GM21528 (cell line): ENCODE results near the gene PYGL.
"Not testable (repeated sequence)": the region's sequence is repeated elsewhere in the genome, so short reads cannot be mapped to it uniquely, and the experiment has no call there.

Experiments used
- ATAC-seq: cut with Tn5 transposase; IDR thresholded peaks from one replicate; pipeline ENCODE4 v1.9.1; 2021; ENCODE audit warnings: mild to moderate bottlenecking, moderate library complexity; ENCODE audit not compliant: unreplicated experiment, low FRiP score

Gene PYGL

DNA sequence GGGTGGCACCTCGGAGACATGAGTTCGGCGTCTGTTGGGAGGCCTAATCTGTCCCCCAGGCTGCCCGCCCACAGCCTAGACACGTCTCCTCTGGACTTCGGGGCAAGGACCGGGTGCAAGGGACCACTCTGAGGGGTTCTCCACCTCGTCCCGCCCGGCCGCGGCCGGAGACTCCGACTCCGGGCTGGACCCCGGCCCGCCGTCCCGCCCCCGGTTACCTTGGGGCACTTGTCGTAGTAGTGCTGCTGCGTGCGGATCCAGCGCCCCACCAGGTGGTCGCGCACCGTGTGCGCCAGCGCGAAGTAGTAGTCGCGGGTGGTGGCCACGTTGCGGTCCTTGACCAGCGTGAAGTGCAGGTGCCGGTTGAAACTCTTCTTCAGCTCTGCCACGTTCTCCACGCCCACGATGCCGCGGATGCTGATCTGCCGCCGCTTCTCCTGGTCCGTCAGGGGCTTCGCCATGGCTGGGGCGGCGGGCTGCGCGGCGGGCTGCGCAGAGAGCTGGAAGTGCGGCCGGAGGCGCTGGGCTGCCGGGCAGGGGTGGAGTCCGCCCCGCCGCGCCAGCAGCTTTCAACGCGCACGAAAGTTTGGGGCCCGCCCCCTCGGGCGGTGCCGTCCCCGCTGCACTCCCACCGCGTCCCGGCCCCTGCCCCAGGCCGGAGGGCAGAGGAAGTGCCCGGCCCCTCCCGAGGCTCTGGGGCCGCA, at the start of gene PYGL:
PYGL (minus strand) TSS at position 541 of the 704 bp plus-strand sequence; CDS start at position 461, 80 bp downstream.
- ATAC-seq, result peak; percentile 74

DNA sequence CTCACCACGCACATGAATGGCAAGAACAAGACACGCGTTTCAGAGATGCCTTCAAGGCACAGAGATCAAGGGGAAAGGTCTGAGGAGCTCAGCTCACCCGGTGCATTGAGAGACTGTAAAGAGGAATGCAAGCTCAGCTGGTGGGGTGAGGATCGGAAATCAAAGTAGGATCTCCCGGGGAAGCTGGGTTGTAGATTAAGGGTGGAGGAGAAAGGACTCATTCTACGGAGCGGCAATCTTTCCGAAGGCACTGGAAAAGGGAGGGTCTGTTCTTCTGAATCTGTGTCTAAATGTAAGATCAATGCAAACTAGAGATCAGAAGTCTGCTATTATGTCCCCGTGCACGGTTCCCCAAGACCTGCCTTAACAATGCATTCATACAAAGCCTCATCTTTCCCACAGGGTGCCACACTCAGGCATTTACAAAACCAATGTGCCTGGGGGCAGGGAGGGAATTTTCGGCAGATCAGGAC, 41.6 kb upstream of the PYGL start:
- ATAC-seq, result no peak

DNA sequence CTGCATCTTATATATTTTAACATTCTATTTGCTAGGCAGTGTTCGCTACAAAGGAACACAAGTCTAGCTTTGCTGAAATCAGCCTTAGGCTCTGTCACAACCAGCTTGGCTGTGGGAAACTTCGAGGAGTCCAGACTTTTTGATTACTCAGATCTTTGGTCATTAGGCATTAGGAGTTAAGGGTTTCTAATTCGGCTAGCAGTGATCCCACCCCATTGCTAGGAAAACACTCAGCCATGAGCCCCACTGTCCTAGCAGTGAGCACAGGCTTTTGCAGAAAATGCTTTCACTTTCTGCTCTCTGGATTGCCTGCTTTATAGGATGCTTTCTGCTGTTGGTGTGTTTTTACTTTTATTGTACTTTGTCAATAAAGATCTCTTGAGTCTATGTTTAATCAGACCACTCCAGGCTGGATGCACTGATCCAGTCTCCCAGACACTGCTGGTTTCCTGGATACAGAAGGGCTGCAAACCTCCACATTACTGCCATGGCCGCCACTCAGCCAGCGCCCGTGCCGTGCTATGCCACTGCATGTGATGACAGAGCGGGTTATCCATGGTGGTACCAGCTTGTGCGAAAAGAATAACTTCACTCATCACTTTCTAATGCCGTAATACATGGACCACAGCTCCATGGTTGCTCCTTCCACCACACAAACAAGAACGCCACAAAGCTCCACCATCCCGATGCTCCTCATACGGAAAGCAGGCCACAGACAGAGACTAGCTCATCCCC, 41.0 kb upstream of the PYGL start:
- no peak for ATAC-seq

DNA sequence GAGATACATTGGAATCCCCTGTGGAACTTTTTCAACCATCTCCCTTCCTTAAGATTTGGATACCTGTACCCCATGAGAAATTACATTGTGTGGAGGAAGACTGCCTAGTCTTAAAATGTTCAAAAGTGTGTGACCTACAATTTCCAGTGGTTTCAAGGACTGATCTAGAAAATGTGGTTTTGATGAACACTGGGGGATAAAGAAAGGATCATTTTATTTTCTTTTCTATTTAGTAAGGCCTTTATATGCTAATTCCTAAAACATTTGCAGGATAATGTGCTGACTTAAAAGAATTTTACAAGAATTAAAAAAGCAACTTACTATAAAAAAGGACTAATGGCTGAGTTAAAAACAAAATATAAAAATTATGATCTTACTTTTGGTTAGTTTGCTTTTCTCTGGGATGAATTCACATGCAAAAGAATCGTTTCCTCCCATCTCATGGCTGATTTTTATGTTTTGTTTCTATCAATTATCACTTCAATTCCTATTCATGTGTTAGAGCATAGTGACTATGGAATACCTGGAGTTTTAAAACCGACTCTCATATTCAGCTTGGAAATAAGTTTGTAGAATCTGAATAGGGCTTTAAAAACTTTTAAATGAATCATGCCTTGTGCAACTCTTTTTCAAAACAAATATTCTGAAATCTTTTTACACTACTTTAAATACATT, 39.9 kb upstream of the PYGL start:
- no peak for ATAC-seq

DNA sequence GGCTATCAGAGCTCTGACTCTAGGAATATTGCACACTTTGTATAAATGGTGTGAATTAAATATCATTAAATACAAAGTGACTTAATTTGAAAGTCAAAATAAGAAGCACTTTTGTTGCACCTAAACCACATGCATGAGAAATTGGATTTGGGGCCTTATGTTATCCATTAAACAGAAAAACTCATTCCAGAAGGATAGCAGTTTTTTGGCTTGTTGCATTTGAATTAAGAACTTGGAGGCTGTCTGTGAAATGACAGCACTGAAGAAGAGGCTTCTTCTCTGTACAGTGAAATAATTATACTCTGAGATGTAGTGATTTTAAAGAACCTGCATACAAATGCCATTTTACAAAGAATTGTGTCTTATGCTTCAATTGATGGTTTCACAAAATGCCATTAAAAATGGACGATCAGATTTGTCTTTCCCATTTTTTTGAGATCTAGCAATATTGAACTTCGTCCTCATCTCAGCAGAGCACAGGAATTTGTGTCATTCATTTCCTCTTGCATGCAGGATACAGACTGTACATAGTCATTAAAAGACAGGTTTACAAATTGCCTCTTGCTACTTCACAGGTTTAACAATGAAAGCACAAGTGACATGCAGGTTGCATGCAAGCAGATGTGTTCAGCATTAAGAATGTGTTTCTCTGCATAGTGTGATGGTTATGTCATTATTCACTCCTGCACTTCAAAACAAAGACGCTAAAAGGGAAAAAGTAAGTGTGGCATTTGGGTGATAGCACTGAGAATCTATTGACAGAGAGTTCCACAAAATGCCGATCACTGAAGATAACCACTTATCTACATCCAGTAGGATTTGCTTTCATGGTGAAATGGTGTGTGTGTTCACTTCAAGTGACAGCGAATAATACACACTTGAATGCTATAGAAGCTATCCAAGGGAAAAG, 35.9 kb upstream of the PYGL start:
- no peak for ATAC-seq

DNA sequence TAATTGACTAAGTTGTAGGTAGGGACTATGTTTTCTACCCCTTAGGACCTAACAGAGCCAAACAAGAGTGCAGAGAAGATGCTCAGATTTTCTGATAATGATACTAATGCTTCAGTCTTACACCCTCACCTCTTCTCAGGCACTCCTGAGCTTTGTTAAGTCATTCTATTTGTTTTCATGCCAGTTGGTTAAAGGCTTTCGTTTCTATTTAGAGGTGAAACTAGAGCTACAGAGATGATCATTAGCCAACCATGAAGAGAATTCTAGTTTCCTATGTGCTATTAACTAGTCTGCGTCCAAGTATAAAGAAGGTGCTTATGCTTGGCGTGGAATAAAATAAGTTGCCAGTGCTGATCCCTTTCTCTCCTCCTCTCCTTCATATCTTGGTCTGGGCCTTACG, 34.6 kb upstream of the PYGL start:
- peak; percentile 80 for ATAC-seq

DNA sequence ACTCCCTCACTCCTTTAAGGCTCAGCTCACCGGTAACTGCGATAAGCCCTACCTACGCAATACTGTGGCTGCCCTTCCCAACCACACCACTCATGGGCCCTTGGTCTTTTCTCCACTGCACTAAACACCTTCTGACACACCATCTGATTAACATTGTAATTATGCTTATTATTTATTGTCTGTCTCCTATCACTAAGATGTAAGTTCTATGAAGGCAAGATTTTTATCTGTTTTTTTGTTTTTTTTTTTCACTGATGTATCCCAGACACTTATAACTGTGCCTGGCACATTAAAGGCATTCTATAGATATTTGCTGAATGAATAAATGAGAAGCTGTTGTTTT, 34.2 kb upstream of the PYGL start:
- peak; percentile 10 for ATAC-seq

DNA sequence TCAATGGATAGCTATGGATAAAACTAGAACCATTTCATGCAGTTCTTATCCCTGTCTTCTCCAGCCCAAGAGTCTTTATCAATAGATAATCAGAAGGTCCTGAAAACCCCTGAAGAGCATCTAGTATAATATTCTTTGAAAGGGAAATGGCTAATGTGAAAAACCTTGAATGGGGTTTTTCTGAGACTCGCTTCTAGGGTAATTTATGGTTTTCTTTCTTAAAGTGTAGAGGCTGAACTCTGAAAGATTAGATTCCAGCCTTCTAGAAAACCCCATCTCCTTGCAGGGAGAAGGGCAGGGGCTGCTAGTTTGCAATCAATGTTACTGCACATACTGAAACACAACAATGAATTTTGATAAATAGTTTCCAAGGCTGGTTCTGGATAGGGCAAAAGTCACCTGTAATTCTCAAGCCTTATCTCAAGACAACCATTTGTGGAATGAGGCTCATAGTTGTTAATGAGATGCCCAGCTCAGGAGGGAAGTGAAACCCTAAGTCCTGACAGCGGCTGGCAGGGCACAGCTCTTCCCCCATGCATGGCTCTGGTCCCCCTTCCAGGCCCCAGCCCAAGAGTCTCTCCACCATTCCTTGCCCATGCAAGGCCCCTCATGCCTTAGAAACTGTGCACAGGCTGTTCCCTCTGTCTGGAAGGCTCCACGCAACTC, 33.7 kb upstream of the PYGL start:
- peak; percentile 50 for ATAC-seq

DNA sequence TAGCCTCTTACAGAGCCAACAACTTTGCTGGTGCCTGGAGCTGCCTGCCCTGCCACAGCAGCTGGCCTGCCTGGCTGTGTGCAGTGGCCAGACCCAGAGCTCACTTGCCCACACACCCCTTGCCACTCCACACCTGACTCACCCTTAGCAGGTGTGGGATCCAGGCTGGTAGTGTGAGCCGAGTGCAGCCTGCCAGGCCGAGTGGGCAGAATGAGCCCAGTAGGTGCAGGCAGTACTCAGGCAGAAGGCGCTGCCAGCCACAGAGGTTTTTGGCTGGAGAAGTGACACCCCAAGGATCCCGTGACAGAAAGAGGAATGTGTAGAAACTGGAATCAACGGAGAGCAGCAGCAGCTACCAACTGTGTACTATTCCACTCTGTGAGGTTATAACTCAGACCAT, 29.8 kb upstream of the PYGL start:
- no peak for ATAC-seq

DNA sequence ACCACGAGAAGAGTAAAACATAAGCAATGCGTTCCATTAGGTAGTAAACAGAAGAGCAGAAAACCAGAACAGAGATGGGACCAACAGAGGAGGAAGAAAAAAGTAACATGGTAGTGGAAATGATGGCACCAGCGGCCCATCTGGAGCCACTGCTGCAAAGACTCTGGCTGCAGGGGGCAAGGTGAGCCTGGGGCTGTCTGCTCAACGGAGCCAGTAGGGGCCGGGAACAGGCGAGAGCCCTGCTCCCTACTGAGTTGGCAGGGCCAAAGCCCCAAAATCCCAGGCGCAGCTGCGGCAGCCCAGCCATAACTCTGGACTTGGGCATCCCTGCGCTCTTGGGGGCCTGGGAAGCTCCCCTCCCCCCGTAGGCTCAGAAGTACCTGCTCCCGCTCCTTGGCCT, 28.5 kb upstream of the PYGL start:
- no peak for ATAC-seq

DNA sequence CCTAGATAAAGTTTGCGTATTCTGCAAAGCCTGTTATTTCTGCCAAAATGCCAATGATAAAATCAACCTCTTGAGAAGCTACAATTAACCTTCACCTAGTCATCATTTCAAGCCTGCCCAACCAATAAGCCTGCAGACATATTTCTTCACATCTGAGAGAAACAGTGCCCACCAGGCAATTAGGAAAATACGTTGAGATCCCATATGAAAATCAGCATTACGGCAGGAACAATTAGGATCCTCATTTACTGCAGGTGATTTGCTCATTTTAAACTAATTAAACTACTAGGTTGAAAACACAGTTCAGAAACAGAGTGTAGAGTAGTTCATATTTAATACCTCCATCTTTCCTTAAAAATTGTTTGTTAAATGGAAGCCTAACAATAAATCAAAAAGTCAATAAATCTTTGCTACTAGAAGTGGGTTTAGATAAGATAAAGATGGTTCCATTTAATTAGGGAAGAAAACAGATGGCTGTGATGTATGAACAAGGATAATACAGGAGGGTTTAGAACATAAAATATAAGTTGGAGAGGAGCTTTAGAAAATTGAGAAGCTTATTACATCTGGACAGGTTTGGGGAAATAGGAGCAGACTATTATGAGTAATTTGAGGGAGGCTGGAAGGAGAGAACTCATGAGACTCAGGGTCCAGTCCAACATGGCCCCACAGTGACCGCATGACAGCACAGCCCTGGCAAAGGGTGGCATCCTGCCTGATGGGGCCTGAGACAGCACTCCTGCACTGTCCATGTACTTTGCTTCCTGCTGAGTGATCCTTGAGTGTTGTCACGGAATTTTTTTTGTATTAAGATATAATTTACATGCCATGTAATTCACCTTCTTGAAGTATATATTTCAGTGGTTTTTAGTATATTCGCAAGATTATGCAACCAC, 26.9 kb upstream of the PYGL start:
- no peak for ATAC-seq

DNA sequence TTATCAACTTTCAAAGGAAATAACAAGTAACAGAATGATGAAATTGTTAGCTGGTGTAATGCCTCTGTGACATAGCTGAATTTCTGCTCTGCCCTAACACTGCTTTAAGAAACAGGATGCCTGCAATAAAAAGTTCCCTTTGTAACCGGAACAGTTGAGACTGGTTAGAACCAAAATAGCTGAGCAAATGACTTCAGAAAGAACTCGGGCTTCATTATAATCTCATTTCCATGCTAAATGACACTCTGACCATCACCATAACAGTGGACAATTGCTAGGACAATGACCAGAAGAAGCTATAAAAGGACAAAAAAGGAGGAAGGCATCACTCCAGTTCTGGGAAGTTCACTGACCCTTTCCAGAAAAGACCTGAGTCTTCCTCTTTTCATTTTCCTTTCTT, 23.5 kb upstream of the PYGL start:
- no peak for ATAC-seq

DNA sequence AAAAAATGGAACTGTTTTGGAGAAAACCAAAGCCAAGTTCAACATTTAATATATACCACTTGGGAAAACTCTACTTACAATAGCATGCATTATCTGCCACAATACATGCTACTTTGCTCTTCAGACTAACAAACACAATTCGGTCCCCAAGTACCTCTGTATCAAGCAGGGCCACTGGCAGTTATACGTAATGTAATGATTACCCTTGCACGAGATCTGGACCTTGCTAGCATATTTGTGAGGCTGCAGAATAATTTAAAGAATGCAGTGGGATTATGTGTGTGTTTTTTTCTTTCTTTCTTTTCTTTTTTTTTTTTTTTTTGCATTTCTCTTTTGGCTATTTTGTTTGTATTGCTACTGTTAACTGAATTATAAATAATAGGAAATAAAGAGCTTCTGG, 22.8 kb upstream of the PYGL start:
- ATAC-seq, result no peak

DNA sequence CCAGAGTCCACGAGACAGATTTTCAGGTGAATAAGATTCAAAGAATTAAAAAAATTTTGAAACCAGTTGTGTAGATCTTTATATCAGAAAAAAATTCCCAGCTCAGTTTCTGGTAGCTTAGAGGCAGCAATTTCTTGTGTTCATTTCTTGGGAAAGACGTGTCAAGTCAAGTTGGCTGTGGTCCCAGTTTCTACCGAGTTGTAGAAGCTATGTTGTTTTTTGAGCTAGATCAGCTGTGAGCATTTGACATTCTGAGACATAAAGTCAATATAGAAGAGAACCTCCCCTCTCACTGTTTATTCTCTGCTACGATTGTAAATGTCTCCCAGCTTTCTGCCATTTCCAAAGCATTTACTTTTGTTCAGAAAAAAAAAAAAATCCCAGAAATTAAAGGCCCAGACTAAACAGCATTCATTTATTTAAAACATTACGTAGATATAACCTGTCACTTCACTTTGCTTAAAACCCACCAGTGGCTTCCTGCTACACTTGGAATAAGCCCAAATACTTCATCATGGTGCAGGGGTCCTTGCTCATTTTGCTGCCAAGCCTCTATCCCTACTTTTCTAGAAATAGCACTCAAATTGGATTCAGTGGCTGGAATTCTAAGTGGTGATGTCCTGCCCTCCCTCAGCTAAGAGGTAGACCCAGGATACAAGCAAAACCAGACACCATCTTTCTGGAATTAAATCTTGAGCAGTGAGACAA, 20.6 kb upstream of the PYGL start:
- ATAC-seq, result no peak

DNA sequence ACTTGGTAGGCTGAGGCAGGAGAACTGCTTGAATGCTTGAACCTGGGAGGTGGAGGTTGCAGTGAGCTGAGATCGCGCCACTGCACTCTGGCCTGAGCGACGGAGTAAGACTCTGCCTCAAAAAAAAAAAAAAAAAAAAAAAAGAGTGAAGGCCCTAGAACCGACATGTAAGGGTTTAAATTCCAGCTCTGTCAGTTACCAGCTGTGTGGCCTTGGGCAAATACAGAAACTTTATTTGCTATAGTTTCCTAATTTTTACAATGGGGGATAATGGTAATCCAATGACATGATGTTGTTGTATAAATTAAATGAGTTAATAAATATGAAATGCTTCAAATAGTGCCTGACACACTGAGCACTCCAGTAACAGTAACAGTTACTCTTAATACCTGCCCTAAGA, 19.6 kb upstream of the PYGL start:
- ATAC-seq, result no peak

DNA sequence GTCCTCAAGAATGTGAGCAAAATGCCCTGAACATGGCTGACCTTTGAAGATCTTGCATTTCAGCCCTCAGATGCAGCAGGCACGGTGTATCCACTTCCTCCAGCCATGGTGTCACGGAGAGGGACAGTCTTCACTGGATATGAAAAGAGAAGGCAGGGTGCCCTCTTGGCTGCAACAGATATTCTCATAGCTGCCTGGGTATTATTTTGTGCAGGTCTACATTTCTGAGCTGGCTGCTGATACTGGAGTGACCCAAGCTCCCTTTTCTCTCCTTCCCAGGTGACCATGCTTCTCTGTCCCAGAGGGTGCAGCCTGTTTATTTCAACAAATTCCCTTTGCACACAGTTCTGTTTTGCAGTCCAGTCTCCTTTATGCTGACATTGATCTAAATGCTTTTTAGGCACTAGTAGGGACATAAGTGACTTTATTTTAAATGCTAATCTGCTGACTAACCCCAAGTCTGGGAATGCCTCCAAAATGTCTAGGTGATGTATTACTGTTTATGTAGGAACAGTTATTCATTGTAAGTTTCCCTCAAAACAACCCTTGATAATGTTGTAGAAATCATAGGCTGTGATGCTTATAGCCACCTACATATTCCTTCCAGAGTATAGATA, 17.4 kb upstream of the PYGL start:
- ATAC-seq, result no peak

DNA sequence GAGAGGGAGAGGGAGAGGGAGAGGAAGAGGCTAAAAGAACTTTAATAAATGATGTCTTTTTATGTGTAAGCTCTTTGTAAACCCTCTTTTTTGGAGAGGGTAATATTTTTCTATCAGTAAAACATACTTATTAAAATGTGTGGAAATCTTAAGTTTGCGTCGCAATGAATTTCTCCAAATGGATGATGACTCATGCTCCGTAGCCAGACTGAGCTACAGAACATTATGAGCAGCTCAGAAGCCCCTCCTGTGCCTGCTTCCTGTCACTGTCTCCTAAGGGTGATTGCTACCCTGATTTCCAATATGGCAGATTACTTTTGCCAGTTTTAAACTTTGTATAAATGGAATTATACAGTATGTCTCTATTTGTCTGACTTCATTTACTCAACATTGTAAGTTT, 13.0 kb upstream of the PYGL start:
- no peak for ATAC-seq

DNA sequence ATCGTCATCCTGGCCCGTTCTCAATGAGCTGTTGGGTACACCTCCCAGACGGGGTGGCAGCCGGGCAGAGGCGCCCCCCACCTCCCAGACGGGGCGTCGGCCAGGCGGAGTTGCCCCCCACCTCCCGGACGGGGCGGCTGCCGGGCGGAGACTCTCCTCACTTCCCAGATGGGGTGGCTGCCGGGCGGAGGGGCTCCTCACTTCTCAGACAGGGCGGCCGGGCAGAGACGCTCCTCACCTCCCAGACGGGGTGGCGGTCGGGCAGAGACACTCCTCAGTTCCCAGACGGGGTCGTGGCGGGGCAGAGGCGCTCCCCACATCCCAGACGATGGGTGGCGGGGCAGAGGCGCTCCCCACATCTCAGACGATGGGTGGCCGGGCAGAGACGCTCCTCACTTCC, 12.1 kb upstream of the PYGL start:
- not testable (repeated sequence) for ATAC-seq
